Keratinocyte (primary cell): ENCODE data around the gene EIF5AL1. TPM values are rescaled to one million over a fixed set of nuclear protein-coding genes. Genes with fewer than 3 reads are reported as not detected.
"Not testable (repeated sequence)": the region's sequence is repeated elsewhere in the genome, so short reads cannot be mapped to it uniquely, and the experiment has no call there.

ENCODE experiments used
- DNase-seq: peaks from one replicate; pipeline ENCODE4 v3.0.0-alpha.2; 2011; ENCODE audit warnings: low read depth, missing footprints, low spot score
- FAIRE-seq: peaks from 2 replicates; lab custom pipeline; 2011; peaks lifted over from hg19 to GRCh38; lab: Jason Lieb, UNC
- H2AFZ ChIP-seq: 2 replicates; pipeline ENCODE4 v1.6.0; 2012; ENCODE audit warnings: low read length, control low read depth, inconsistent platforms; ENCODE audit not compliant: control insufficient read depth
- H3K27ac ChIP-seq: 2 replicates; pipeline ENCODE4 v1.5.1; 2011; ENCODE audit warnings: low read length; ENCODE audit not compliant: control insufficient read depth, insufficient read depth
- H3K27me3 ChIP-seq: 3 replicates; pipeline ENCODE4 v1.6.0; 2011; ENCODE audit warnings: low read length; ENCODE audit not compliant: control insufficient read depth, insufficient read depth; ENCODE audit errors: extremely low read depth
- H3K36me3 ChIP-seq, 2 experiments: 2 replicates in 1 of 2; 3 replicates in 1 of 2; pipeline ENCODE4 v1.5.1; 2011; ENCODE audit warnings: low read length in 2 of 2, mild to moderate bottlenecking in 1 of 2; ENCODE audit not compliant: control insufficient read depth in 2 of 2, insufficient read depth in 2 of 2; ENCODE audit errors: extremely low read depth in 1 of 2
- H3K4me1 ChIP-seq: 3 replicates; pipeline ENCODE4 v1.5.1; 2011; ENCODE audit warnings: low read length; ENCODE audit not compliant: control insufficient read depth, insufficient read depth; ENCODE audit errors: extremely low read depth
- H3K4me2 ChIP-seq: 3 replicates; pipeline ENCODE4 v1.6.0; 2011; ENCODE audit warnings: low read depth, low read length; ENCODE audit not compliant: control insufficient read depth, insufficient read depth; ENCODE audit errors: extremely low read depth
- H3K4me3 ChIP-seq, 3 experiments: fragments of 200-600 bp in 1 of 3; sonication (generic) in 1 of 3; 2 replicates in 2 of 3; 3 replicates in 1 of 3; pipeline ENCODE4 v1.5.1; 2011 to 2016; ENCODE audit warnings: low read length in 3 of 3, mild to moderate bottlenecking in 3 of 3, control low read depth in 2 of 3, inconsistent platforms in 1 of 3, low read depth in 1 of 3, mixed read lengths in 1 of 3, mixed run types in 1 of 3, moderate library complexity in 1 of 3; ENCODE audit not compliant: control insufficient read depth in 2 of 3, insufficient read depth in 2 of 3; ENCODE audit errors: extremely low read depth in 1 of 3
- H3K79me2 ChIP-seq: 2 replicates; pipeline ENCODE4 v1.6.0; 2012; ENCODE audit warnings: low read length; ENCODE audit not compliant: control insufficient read depth, insufficient read depth
- H3K9ac ChIP-seq: 3 replicates; pipeline ENCODE4 v1.6.0; 2011; ENCODE audit warnings: low read length; ENCODE audit not compliant: control insufficient read depth, insufficient read depth; ENCODE audit errors: extremely low read depth
- H3K9me1 ChIP-seq: 3 replicates; pipeline ENCODE4 v1.6.0; 2011; ENCODE audit warnings: low read length; ENCODE audit not compliant: control insufficient read depth, insufficient read depth; ENCODE audit errors: extremely low read depth
- H3K9me3 ChIP-seq: 2 replicates; pipeline ENCODE4 v1.5.1; 2012; ENCODE audit warnings: low read depth, low read length; ENCODE audit not compliant: control insufficient read depth
- H4K20me1 ChIP-seq: 3 replicates; pipeline ENCODE4 v1.6.0; 2011; ENCODE audit warnings: low read length; ENCODE audit not compliant: control insufficient read depth, insufficient read depth; ENCODE audit errors: extremely low read depth
- dilution Hi-C: fragments of 300-500 bp; cut with MboI; formaldehyde crosslinking; loops from one replicate; pipeline ENCODE4 v1.7.0; 2020; ENCODE audit warnings: low sequenced_read_pairs; ENCODE audit not compliant: extremely low pct_ligation_motif_present
- polyA plus RNA-seq, 5 experiments: library from polyadenylated mRNA; depleted of rRNA in 3 of 5; stranded (reverse) in 3 of 5; stranded (forward) in 1 of 5; unstranded in 1 of 5; fragments of >200 nt; gene quantifications; 1 replicate in 1 of 5; 2 replicates in 3 of 5; 3 replicates in 1 of 5; pipeline versions ENCODE4 v1.2.1 to v1.2.3, GENCODE V29; 2011 to 2012; ENCODE audit warnings: missing spikeins in 2 of 5, low read depth in 1 of 5, low replicate concordance in 1 of 5

The EIF5AL1 gene
- polyA plus RNA-seq, 1 donor (not counting 4 experiments of a cell fraction or from before 2014, with no cell fraction given), result 1.2 TPM

DNA sequence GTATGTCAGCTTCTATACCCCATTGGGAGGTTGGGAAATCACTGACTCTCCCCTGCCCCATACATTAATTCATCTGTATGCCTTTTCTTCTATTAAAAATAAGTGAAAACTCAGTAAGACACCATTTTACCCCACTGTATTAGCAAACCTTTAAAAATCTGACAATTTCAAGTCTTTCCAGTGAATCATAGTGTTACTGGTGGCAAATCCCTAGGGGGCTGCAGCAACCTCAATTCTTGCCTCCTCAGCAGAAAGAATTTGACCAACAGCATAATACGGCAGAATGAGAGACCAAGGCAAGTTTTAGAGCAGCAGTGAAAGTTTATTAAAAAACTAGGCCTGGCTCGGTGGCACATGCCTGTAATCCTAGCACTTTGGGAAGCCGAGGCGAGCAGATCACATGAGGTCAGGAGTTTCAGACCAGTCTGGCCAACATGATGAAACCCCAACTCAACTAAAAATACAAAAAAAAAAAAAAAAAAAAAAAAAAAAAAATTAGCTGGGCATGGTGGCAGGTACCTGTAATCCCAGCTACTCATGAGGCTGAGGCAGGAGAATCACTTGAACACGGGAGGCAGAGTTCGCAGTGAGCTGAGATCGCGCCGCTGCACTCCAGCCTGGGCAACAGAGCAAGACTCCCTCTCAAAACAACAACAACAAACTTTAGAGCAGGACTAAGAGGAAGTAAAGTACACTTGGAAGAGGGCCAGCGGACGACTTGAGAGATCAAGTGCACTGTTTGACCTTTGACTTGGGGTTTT lies 21.0 kb downstream of the EIF5AL1 start:
- H3K27ac ChIP-seq, H3K4me3 ChIP-seq, H3K27me3 ChIP-seq, H3K4me1 ChIP-seq, H3K9ac ChIP-seq, dilution Hi-C loops, H3K79me2 ChIP-seq, FAIRE-seq, H3K9me3 ChIP-seq, H3K36me3 ChIP-seq, DNase-seq, H4K20me1 ChIP-seq, H3K9me1 ChIP-seq, H2AFZ ChIP-seq, H3K4me2 ChIP-seq: not testable (repeated sequence)

DNA sequence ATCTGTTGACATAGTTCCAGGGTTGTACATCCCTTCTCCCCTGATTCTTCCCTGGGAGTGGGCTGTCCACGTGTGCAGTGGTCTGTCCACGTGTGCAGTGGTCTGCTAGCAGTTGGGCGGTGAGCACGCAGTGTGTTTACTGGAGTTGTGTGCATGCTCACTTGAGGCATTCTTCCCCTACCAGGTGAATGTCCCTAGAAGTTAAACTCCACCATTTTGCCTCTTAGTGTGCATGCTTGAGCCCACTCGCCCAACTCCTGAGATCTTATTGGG lies 21.5 kb downstream of the EIF5AL1 start:
- H3K9ac ChIP-seq, H3K9me1 ChIP-seq, H3K4me3 ChIP-seq, DNase-seq, H3K27ac ChIP-seq, H3K4me2 ChIP-seq, H3K36me3 ChIP-seq, H3K27me3 ChIP-seq, H3K9me3 ChIP-seq, FAIRE-seq, dilution Hi-C loops, H2AFZ ChIP-seq, H4K20me1 ChIP-seq, H3K79me2 ChIP-seq, H3K4me1 ChIP-seq: not testable (repeated sequence)

DNA sequence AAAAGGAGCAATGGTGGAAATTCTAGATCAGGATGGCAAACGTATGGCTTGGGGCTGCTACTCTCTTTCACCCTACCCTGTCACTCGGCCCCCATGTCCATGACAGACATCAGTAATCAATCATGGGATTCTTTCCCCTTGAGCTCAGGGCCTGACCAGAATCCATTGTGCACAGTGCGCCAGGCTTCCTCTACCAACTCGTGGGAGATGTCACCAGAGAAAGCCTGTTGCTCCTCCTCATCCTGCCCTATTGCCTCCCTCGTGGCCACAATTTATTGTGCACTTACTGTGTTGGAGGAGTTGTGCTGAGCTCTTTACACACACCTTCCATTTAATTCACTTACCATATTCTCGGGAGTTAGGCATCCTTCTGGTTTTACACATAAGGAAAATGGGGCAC lies 26.0 kb downstream of the EIF5AL1 start:
- H3K27me3 ChIP-seq, H3K79me2 ChIP-seq, H3K36me3 ChIP-seq, H3K4me1 ChIP-seq, H3K9me3 ChIP-seq, H3K9ac ChIP-seq, H3K4me2 ChIP-seq, DNase-seq, dilution Hi-C loops, H2AFZ ChIP-seq, H3K9me1 ChIP-seq, FAIRE-seq, H3K27ac ChIP-seq, H3K4me3 ChIP-seq, H4K20me1 ChIP-seq: not testable (repeated sequence)

- H3K9me1 ChIP-seq, H3K9ac ChIP-seq, dilution Hi-C loops, H4K20me1 ChIP-seq, H3K9me3 ChIP-seq, FAIRE-seq, H3K27me3 ChIP-seq, DNase-seq, H3K27ac ChIP-seq, H3K4me2 ChIP-seq, H3K79me2 ChIP-seq, H3K4me3 ChIP-seq, H2AFZ ChIP-seq, H3K36me3 ChIP-seq, H3K4me1 ChIP-seq: not testable (repeated sequence)
Measured at GRCh38 chr10:79540930-79541329, 28.6 kb downstream of the EIF5AL1 start.
